Esophagus mucosa (tissue), 1 donor: Measurements from ENCODE around the gene AFDN. TPM values are rescaled to one million over a fixed set of nuclear protein-coding genes. Genes with fewer than 3 reads are reported as not detected.

ENCODE experiments used
- ATAC-seq: fragments of 200-7000 bp; cut with Tn5 transposase; one replicate; pipeline ENCODE4 v1.9.1; 2020
- total RNA-seq: library from RNA; stranded (reverse); gene quantifications from one replicate; pipeline ENCODE4 v1.2.4, GENCODE V29; 2023
- donor health status: DM: yes; HTN: yes; CAD: no.

Gene AFDN
- total RNA-seq, 1 donor from 2014 or later, result 134 TPM

DNA sequence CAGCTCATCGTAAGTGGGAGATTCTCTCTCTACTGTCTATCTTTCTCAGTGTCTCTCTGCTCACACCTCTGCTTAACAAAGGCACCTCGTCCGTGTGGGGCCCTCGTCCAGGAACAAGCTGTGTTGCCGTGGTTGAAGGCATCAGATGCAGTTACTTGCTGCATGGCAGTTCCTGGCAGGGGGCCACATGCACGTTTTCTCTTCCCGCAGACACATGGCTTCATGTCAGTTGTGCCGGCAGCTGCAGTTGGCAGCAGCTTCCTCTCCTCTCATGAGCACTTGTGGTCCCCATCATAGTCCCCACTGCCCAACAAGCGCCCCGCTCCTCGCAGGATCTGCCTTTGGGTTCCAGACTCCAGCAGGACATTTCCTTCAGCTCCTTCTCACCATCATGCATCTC is 7.1 kb upstream of the AFDN start:
- ATAC-seq, result no peak

DNA sequence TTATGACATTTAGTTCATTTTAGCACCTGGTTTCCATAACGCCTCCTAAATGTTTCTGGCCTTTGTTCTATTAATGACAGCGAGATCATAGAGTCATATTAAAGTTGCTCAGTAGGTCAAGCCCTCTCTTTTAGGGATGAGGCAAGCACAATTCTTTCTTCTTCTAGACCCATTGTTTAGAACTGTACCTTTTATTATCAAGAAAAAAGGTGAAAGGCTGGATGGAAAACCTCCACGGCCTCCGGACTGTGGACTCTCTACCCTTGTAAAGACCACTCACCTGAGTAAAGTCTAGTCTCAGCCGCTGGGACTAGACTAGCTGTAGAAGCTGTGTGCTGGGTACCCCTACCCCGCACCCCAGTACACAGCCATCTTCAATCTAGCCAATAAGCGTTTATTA is 6.0 kb upstream of the AFDN start:
- ATAC-seq, result no peak

DNA sequence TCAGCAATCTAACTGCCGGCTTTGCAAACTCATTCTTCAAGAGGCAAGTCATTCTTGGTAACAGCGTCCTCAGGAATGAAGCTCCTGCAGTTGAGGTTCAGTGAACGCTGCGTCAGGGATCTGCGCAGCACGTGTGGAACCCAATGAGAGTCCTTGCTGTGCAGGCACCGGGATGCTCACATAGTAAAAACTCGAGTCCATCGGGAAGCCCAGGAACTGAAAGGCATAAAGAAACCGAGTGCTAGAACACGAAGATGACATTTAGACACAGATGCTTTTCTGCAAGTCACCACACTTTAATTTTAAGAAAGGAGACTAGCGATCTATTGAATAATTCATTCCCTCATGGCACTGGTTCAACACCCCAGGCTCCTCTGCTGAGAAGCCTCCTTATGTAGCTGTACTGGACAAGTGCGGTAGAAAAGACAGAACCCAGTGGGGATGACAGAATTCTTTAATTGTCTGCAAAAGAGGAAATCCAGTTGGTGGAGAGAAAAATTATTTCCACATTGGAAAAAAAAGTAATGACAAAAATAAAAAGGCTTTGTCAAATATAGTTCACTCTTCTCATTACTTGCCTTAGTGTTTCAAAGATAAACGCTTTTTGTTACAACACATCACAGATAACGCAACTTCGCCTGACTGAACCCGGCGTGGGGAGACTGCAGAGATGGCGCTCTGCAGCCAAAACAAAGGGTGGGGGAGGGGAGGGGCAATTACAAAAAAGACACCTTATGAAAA is 1.9 kb upstream of the AFDN start:
- no peak for ATAC-seq

DNA sequence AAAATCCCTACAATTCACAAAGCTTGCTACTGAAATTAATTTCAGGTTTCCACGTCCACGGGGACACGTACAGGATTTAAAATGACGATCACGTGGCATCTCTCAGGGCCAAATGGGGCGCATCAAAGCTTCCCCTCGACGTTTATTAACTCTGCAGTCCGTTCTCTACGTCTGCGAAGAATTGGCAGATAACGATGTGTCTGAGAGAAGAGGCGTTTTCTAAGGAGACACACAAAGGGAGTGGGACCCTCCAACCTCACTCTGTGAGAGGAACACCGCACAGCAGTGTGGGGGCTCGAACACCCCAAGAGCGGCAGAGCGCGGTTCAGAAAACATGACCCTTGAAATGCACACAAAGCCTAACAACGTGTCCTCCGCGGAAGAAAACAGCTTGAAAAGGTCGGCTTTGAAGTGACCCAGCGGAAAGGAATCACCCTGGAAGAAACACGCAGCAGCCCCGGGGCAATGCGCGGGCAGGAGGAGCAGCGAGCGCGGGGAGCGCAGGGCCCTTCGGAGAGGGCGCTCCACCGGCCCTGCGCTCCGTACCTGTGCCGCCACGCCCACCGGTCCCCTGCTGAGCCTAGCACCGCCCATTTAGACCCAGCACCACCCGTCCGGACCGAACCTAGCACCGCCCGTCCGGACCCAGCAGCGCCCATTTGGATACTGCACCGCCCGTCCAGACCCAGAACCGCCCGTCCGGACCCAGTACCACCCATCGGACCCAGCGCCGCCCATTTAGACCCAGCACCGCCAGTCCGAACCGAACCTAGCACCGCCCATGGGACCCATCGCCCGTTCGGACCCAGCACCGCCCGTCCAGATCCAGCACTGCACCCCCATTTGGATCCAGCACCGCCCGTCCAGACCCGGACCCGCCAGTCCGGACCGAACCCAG is 1.1 kb upstream of the AFDN start:
- peak; percentile 81 for ATAC-seq

DNA sequence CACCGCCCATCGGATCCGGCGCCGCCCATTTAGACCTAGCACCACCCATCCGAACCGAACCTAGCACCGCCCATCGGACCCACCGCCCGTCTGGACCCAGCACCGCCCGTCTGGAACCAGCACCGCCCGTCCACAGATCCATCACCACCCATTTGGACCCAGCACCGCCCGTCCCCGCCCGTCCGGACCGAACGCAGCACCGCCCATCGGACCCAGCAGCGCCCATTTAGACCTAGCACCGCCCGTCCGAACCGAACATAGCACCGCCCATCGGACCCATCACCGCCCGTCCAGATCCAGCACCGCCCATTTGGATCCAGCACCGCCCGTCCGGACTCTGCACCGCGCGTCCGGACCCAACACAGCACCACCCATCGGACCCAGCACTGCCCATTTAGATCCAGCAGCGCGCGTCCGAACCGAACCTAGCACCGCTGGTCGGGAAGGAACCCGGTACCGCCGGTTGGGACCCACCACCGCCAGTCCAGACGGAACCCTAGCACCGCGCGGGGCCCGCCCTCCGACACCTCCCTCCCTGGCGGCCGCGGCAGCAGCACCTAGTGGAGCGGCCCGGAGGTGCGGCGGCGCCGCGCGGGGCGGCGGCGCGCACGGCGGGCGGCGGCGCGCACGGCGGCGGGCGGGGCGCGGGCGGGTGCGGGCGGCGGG is 348 bp upstream of the AFDN start:
- peak; percentile 85 for ATAC-seq

DNA sequence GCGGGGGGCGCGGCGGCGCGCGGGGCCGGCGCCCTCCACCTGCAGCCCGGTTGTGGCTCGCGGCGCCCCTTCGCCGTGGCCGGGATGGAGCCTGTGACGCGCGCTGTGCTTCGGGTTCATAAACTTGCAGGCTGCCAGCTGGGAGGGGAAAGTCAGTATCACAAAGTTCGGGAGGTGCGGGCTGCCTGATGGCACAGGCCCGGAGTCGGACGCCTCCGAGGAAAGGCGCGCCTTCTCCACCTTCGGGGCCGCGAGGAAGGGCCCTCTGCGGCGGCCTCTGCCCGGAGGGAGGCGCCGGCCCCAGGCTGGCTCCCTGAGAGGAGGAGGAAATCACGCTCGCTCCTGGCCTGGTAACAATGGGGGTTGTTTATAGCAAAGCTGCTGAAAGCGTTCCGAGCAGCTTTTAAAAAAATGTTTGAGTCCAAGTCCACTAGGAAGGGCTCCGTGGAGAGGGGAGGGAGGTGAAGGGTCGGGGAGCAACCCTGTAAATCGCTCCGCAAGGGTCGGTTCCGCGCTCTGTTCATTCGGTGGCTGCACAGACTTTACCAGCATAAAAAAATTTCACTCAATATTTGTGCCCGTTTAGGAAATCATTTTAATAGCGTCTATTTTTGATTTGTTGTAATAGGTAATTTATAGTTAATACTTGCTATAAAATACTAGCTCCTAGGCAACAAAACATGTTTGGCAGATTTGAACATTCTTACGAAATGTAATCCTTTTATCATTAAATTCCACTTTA is 1.0 kb downstream of the AFDN start:
- peak; percentile 36 for ATAC-seq

DNA sequence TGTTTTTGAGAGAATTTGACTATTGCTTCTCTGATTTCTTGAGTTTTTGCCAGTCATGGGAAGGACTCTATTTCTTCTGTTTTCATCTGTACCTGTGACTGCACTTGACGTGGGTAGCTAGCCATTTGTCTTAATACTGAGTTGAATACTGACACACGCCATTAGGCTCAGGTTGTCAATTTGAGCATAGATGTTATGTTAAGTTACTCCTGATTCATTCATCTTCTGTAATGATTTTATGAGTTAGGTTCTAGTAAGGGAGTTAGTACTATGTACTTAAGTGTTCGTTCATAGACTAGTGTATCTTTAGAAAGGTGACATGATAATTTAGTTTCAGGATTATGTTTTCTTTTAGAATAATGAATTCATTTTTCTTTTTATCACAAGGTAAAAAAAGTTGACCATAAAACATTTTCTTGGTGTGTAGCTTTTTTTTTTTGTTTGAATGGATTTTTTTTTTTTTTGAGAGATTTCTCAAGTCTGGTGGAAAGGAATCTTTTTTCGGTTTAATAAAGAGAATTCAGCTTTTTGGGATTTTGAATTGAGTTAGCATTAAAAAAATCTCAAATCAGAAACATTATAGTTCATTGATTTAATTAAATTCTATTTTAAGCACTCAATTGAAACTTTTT is 1.7 kb downstream of the AFDN start:
- no peak for ATAC-seq

DNA sequence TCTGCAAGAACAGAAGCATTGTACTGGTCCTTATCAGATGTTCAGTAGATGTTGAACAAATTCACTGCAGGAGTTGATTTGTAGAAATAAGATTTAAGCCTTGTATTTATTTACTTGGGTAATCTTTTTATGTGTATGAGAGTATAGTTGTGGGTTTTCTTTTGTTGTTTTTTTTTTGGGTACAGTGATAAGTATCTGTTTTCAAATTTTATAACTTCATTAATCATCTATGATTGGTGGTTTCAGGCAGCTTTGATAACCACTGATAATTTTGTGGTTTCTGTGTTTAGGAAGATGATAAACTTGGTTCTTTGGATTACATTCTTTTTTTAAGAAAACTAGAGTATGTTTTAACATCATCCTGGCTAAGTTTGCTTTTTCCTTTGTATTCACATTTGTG is 2.8 kb downstream of the AFDN start:
- no peak for ATAC-seq

DNA sequence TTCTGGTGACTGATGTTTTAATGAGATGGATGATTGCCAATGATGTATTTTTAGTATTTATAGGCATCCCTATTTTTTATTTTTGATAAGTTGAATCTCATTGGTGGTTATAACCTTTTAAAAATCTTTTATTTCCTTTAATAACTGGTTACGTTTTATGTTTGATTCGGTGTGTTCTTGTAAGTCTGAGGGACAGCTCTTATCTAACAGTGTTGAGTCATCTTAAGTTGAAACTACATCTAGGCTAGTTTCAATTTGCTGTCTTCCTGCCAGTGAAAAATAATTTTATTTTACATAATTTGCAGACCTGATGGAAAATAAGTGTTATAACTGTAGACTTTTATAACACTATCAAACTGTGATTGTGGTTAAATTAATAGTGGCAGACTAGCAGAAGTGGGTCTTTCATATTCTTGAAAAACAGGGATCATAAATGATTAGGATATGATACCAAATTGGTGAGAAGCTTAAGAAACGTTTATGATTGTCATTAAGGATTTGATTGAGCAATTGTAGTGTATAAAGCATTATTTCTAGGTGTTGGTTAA is 4.6 kb downstream of the AFDN start:
- ATAC-seq, result no peak

DNA sequence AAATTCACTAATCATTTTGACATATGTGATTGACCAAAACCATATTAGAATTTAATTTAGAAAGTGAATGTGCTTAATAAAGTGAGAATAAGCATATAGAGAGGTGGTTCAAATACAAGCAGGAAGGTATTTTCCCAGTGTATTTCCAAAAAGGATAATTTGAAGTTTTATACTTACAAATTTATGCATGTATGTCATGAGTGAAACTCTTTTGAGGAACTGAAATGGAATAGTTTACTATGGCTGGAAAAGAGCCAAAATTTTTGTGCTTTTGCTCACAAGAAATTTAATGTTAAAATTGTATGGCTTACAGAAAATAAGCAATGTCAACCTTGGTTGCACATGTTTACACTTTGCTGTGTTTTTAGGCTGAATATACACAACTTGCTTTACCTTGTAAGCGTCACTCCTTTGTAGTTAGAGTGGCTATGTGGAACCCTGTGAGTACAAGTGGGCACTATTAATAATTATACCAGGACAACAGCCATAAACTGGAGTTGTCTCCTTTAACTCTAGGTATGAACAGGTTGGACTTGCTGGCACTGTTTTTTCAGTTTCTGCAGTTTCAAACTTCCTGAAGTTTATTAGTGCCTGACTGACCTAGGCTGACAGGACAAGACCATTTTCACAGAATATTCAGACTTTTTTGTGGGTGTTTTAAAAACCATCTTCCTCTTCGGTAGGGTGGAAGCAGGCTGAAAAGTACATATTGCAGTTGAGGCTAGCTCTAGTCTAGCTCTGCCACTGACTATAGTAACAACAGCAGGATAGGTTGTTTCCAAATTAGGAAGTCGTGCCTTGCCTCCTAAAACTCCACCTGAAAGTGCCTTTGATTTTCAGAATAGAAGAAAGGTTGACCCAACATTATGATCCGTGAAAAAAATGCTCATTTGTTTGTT is 6.0 kb downstream of the AFDN start:
- ATAC-seq, result peak; percentile 41

DNA sequence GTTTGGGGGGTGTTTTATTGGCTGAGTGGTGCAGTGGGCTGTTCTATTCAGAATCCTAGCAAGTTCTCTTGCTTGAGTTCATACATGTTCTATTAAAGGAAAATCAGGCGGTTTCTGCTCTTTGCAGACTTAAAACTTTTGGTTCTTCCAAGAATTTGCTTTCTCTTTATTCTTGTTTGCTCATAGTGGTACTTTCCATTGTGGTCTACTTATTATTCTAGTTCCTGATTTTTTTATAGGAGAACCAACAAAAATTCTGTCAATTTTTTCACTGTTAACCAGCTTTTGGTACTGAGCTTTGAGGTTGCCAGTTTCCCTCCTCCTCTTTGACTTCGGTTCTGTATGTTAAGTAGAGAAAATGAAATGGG is 6.7 kb downstream of the AFDN start:
- no peak for ATAC-seq

DNA sequence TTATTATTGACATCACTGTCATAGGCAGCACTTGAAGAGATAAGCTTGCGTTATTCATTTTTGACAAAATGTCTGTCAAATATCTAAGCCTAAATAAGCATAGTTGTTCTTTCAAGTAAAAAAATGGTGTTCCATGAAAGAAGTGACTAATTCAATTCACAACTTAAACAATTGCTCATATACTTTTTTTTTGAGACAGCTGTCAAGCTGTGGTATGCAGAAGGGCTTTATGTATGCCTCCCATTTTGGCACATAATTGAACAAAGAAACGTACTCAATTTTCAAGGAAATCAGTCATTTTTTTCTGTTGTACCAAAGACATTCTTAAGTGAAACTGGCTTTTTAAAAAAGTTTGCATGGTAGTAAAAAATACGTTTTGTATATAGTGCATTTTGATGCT is 8.5 kb downstream of the AFDN start:
- ATAC-seq, result no peak

DNA sequence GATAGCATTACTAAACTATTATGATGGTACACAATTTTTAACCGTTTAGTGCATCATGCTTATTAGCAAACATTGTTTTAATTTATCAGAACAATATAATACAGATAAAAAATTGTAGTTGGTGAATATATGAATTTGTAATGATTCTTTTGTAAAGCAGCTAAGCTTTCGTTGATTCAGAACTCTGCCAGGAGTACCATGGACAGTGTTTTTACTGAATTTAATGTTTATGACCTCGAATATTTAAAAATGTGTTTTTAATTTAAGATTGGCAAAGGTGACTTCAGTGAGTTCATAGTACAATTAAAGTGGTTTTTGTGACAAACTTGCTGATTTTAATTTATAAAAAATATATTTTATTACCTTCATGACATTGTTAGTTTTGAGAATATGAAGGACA is 10.0 kb downstream of the AFDN start:
- ATAC-seq, result no peak

DNA sequence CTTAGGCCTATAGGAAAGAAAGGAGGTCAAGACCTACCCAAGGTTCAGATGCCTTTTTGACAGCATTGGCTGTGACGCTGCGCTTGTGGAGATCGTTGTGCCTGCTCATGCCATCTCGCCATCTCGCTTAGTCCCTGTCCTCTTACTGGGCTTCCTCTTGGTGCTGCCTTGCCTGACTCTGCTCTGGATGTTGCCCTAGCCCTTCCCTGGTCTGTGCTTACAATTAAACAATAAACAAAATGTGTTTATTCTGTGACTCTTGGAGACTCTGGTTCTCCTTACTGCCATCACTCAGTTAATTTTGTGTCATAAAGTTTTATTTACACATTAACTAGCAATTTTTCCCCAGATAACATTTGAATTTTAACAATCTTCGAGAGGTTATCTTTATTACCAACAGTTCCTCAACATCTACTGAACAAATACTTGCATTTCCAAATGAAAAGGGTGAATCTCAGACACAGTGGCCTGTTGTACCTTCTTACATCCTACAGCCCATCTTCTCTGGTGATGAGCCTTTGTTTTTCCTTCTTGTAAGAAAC is 11.6 kb downstream of the AFDN start:
- ATAC-seq, result no peak

DNA sequence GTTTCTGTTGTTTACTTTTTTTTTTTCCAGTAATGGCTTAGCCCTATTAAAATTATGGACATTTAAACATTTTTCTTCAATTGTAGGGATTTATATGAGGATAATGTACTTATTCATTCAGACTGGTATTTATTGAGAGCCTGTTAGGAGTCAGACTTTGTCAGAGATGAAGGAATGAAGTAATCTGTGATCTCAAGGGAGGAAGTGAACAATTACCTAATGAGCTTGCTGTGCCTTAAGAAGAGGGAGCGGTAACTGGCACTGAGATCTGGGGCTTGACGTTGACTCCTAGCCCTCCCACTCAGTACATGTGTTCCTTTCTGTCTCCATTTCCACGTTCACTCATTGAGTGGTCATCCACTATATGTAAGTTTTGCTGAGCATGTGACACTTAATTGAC is 12.6 kb downstream of the AFDN start:
- peak; percentile 37 for ATAC-seq

DNA sequence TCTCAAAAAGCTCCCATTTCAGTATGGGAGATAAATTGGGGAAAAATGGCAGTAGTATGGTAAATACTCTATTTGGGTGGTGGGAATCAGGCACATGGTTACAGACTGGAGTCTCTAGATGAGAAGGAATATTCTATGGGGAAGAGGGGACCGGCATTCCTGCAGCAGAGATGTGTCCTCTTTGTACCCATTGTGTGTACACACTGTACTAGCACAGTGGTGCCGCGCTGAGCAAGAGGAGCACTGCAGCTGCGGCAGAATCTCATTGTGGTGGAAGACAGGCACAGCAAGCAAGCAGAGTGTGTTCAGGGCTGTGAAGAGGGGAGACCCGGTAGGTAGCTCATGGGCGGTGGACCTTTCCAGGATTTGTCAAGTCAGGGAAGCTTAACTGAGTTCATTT is 13.0 kb downstream of the AFDN start:
- ATAC-seq, result peak; percentile 28

DNA sequence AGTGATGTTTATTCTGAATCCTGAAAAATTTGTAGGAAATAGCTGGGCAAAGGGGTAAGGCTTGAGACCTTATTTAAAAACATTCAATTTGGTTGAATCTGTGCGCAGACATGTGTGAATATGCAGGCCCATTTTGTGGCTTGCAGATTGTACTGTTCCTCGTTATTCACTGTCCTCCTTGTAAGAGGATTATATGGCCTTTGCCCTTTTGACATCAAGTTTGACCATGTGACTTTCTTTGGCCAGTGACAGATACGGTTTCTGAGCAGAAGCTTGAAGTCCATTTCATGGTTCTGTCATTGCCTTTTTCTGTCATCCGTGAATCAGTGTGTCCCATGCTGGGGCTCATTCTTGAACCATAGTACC is 13.4 kb downstream of the AFDN start:
- ATAC-seq, result no peak

DNA sequence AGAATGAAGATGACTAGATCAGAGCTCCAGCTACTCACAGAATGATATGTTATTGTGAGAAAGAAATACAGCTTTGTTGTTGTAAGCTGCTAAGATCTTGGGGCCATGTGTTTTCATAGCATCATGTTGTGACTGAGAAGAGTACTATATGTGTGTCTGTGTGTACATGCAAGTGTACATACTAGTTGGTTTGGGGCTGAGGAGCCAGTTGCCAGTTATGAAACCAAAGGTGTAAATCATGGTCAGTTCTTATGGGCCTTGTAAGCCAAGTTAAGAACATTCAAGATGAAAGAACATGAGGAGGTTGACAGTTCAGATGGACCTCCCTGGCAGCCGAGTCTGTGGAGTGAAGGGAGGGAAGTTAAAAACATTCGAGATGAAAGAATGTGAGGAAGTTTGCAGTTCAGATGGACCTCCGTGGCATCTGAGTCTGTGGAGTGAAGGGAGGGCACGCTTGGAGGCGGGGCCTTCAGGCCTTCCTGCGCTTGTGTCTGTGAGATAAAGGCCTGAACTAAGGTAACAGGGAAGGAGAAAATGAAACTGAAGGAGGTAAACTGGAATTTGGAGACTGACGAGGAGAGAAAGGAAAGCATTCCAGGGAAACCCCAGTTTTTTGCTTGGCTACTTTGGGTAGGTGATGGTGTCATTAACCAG is 13.9 kb downstream of the AFDN start:
- no peak for ATAC-seq

DNA sequence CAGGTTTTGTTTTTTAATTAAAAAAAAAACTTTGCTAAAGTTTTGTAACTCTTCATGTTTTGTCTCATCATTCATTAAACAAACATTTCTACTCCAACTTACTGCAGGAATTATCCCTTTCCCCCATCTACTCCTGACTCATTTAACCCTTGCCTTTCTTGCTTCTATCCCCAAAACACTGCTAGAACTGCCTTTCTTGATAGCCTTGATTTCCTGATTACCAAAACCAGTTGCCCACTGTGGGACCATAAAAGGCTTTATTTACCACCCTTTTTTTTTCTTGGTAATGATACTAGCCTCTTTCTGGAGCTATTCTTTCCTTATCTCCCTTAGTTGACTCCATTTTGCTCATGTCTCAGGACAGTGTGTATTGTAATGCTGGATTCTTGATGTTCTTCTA is 15.3 kb downstream of the AFDN start:
- ATAC-seq, result no peak

DNA sequence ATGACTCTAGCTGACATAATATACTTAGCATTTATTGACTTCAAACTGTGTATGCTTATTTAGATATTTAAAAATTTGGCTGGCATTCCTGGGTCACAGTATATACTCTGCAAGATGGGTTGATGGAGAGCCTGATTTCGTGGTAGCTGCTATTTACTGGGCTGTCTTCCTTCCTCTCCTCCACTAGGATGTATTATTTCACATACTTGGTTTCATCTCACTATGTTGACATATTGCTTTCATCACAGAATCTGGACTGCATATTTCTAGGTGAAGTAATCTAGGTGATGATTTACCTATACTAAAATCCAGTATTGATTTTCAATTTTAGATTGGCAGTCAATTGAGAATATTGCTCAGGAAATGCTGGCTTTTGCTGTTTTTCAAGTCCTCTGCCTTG is 15.7 kb downstream of the AFDN start:
- ATAC-seq, result no peak
